Skin epidermis (tissue), 12 donors: ENCODE measurements around the gene LRP1-AS.
A peak's percentile ranks its signal among the peaks of the same experiment; 100 is the strongest.

Experiments used
- H3K27ac ChIP-seq, 21 experiments: fragments of 200-600 bp; sonication (generic) in 11 of 21; one replicate each; pipeline ENCODE4 v1.5.0; 2020; ENCODE audit warnings: mild to moderate bottlenecking in 3 of 21, inconsistent platforms in 2 of 21, moderate library complexity in 2 of 21
- H3K4me3 ChIP-seq, 7 experiments: fragments of 200-600 bp; sonication (generic) in 2 of 7; one replicate each; pipeline ENCODE4 v1.5.0; 2020; ENCODE audit warnings: inconsistent platforms in 2 of 7, mild to moderate bottlenecking in 2 of 7, moderate library complexity in 1 of 7

Gene LRP1-AS

GRCh38 chr12:57148469-57149244 is 1.2 kb upstream of the LRP1-AS start:
- H3K27ac ChIP-seq, result peak overlapping the region; percentile 1 to 85 (median 79)
- H3K4me3 ChIP-seq, result no peak overlapping the region

- H3K27ac ChIP-seq, result peak overlapping the region in 13 of 21 experiments; percentile 23 to 83 (median 60)
- no peak overlapping the region for H3K4me3 ChIP-seq
Observed at GRCh38 chr12:57146092-57146491, 1.3 kb downstream of the LRP1-AS start.

- peak overlapping the region in 12 of 21 experiments; percentile 10 to 79 (median 34) for H3K27ac ChIP-seq
- H3K4me3 ChIP-seq, result no peak overlapping the region
Observed at GRCh38 chr12:57145460-57146059, 1.9 kb downstream of the LRP1-AS start.

- H3K27ac ChIP-seq, result peak overlapping the region in 6 of 21 experiments; percentile 13 to 76 (median 36)
Observed at GRCh38 chr12:57143454-57143853, 4.0 kb downstream of the LRP1-AS start.

GRCh38 chr12:57142727-57143126 is 4.7 kb downstream of the LRP1-AS start:
- Histone ChIP-seq H3K4me3 (no peak overlapping the region), H3K27ac (peak overlapping the region in 10 of 21 experiments; percentile 9 to 76 (median 31))

More at GRCh38 chr12:57143454-57143853, 4.0 kb downstream of the LRP1-AS start:
- H3K4me3 ChIP-seq, result no peak overlapping the region

- peak overlapping the region in 11 of 21 experiments; percentile 2 to 65 (median 26) for H3K27ac ChIP-seq
- no peak overlapping the region for H3K4me3 ChIP-seq
Observed at GRCh38 chr12:57142121-57142520, 5.3 kb downstream of the LRP1-AS start.

GRCh38 chr12:57141249-57141648 is 6.2 kb downstream of the LRP1-AS start:
- Histone ChIP-seq H3K27ac (peak overlapping the region in 9 of 21 experiments; percentile 2 to 65 (median 32)), H3K4me3 (no peak overlapping the region)

- H3K4me3 ChIP-seq, result no peak overlapping the region
- peak overlapping the region in 8 of 21 experiments; percentile 18 to 94 (median 60) for H3K27ac ChIP-seq
Observed at GRCh38 chr12:57139796-57140649, 7.4 kb downstream of the LRP1-AS start.

GRCh38 chr12:57138526-57139272 is 8.7 kb downstream of the LRP1-AS start:
- H3K27ac ChIP-seq, result peak overlapping the region in 17 of 21 experiments; percentile 13 to 94 (median 64)
- no peak overlapping the region for H3K4me3 ChIP-seq

- Histone ChIP-seq H3K4me3 (peak overlapping the region in 1 of 7 experiments; percentile 5), H3K27ac (peak overlapping the region; percentile 34 to 95 (median 71))
Observed at GRCh38 chr12:57135527-57136326, 11.7 kb downstream of the LRP1-AS start.

- H3K4me3 ChIP-seq, result no peak overlapping the region
Observed at GRCh38 chr12:57134949-57135348, 12.5 kb downstream of the LRP1-AS start.

GRCh38 chr12:57133916-57134315 is 13.5 kb downstream of the LRP1-AS start:
- no peak overlapping the region for H3K4me3 ChIP-seq
- peak overlapping the region in 18 of 21 experiments; percentile 40 to 95 (median 70) for H3K27ac ChIP-seq

More at GRCh38 chr12:57134949-57135348, 12.5 kb downstream of the LRP1-AS start:
- H3K27ac ChIP-seq, result peak overlapping the region in 20 of 21 experiments; percentile 17 to 95 (median 73)

- Histone ChIP-seq H3K27ac (peak overlapping the region in 19 of 21 experiments; percentile 40 to 95 (median 68)), H3K4me3 (peak overlapping the region in 1 of 7 experiments; percentile 4)
Observed at GRCh38 chr12:57133013-57133569, 14.3 kb downstream of the LRP1-AS start.

- H3K4me3 ChIP-seq, result peak overlapping the region in 2 of 7 experiments; percentile 1 to 4
- H3K27ac ChIP-seq, result peak overlapping the region in 20 of 21 experiments; percentile 35 to 95 (median 68)
Observed at GRCh38 chr12:57131896-57132744, 15.3 kb downstream of the LRP1-AS start.

- H3K27ac ChIP-seq, result peak overlapping the region in 17 of 21 experiments; percentile 16 to 97 (median 89)
- peak overlapping the region in 4 of 7 experiments; percentile 25 to 82 (median 54) for H3K4me3 ChIP-seq
Observed at GRCh38 chr12:57130941-57131340, 16.5 kb downstream of the LRP1-AS start.

- H3K27ac ChIP-seq, result peak overlapping the region in 20 of 21 experiments; percentile 17 to 97 (median 92)
Observed at GRCh38 chr12:57129889-57130288, 17.5 kb downstream of the LRP1-AS start.

More at GRCh38 chr12:57129889-57130288, 17.5 kb downstream of the LRP1-AS start:
- H3K4me3 ChIP-seq, result peak overlapping the region; percentile 46 to 82 (median 62)
